Caco-2 (cell line): ENCODE data around the gene MAB21L1. TPM values are rescaled to one million over a fixed set of nuclear protein-coding genes. Genes with fewer than 3 reads are reported as not detected.

Experiments used
- BruUV-seq: library from RNA; stranded (reverse); fragments of 400-500 nt; replicated peaks from 2 replicates; lab custom pipeline; 2021; lab: Mats Ljungman, UMichigan
- CTCF ChIA-PET: fragments of 300-600 bp; sonication (Branson Sonifier 250); formaldehyde crosslinking; loops from one replicate; lab custom pipeline; 2022; ENCODE audit warnings: antibody characterized with exemption; lab: Charles Lee
- POLR2A ChIA-PET: fragments of 300-600 bp; sonication (Branson Sonifier 250); formaldehyde crosslinking; loops from one replicate; lab custom pipeline; 2022; ENCODE audit warnings: antibody characterized with exemption; lab: Charles Lee
- DNase-seq, 2 experiments: peaks; one replicate each; pipeline versions ENCODE4 v3.0.0 to v3.0.0-alpha.2; 2020 to 2022
- H3K27me3 ChIP-seq: replicated peaks from 2 replicates; pipeline ENCODE4 v1.6.0; 2011; ENCODE audit warnings: low read length; ENCODE audit not compliant: control insufficient read depth, insufficient read depth
- H3K36me3 ChIP-seq: 2 replicates; pipeline ENCODE4 v1.5.1; 2011; ENCODE audit warnings: low read length; ENCODE audit not compliant: control insufficient read depth, insufficient read depth
- H3K4me1 ChIP-seq: fragments of 250-450 bp; sonication (Bioruptor Pico); 2 replicates; pipeline ENCODE4 v1.5.1; 2020; ENCODE audit warnings: mild to moderate bottlenecking
- H3K4me3 ChIP-seq: 2 replicates; pipeline ENCODE4 v1.5.1; 2011; ENCODE audit warnings: low read depth, mild to moderate bottlenecking, control low read depth, low read length
- H3K9me3 ChIP-seq: fragments of 250-450 bp; sonication (Bioruptor Pico); 2 replicates; pipeline ENCODE4 v1.5.1; 2020; ENCODE audit warnings: mild to moderate bottlenecking, moderate library complexity
- H3K27ac Mint-ChIP-seq: one replicate; pipeline ENCODE4 v1.8.0; 2022; ENCODE audit warnings: mixed read lengths; ENCODE audit not compliant: unreplicated experiment
- H3K27me3 Mint-ChIP-seq: one replicate; pipeline ENCODE4 v1.8.0; 2022; ENCODE audit warnings: mixed read lengths; ENCODE audit not compliant: insufficient read depth, unreplicated experiment
- H3K36me3 Mint-ChIP-seq: one replicate; pipeline ENCODE4 v1.8.0; 2022; ENCODE audit warnings: mild to moderate bottlenecking, mixed read lengths; ENCODE audit not compliant: insufficient read depth, unreplicated experiment
- H3K4me1 Mint-ChIP-seq: one replicate; pipeline ENCODE4 v1.8.0; 2022; ENCODE audit warnings: low read depth, mixed read lengths; ENCODE audit not compliant: unreplicated experiment
- H3K4me3 Mint-ChIP-seq: one replicate; pipeline ENCODE4 v1.8.0; 2022; ENCODE audit warnings: mild to moderate bottlenecking, moderate library complexity, mixed read lengths; ENCODE audit not compliant: unreplicated experiment
- H3K9me3 Mint-ChIP-seq: one replicate; pipeline ENCODE4 v1.8.0; 2022; ENCODE audit warnings: mixed read lengths; ENCODE audit not compliant: unreplicated experiment
- CTCF ChIP-seq, 2 experiments: fragments of 200-600 bp in 1 of 2; IDR thresholded peaks; 1 replicate in 1 of 2; 2 replicates in 1 of 2; pipeline versions ENCODE4 v1.5.1 to v1.8.0; 2011 to 2022; ENCODE audit warnings: antibody characterized with exemption in 1 of 2, control low read depth in 1 of 2, inconsistent platforms in 1 of 2, low read depth in 1 of 2, low read length in 1 of 2, mild to moderate bottlenecking in 1 of 2, moderate library complexity in 1 of 2; ENCODE audit not compliant: insufficient read depth in 1 of 2, severe bottlenecking in 1 of 2, unreplicated experiment in 1 of 2
- intact Hi-C: fragments of 100-400 bp; cut with micrococcal nuclease; formaldehyde crosslinking; loops from one replicate; pipeline ENCODE4 v1.10.0; 2022; ENCODE audit not compliant: unreplicated experiment
- total RNA-seq: library from RNA; stranded (reverse); gene quantifications from 2 replicates; pipeline ENCODE4 v1.2.3, GENCODE V29; 2022

MAB21L1 gene
- total RNA-seq, 1 experiment from 2014 or later = not detected

GRCh38 chr13:35457258-35457657 lies 19.2 kb downstream of the MAB21L1 start:
- Mint-ChIP-seq H3K4me3 (no peak overlapping the region), H3K4me1 (no peaks in the 10 kb centered on the region), H3K27ac (no peak overlapping the region), H3K9me3 (no peaks in the 10 kb centered on the region), H3K27me3 (no peaks in the 10 kb centered on the region), H3K36me3 (no peaks in the 10 kb centered on the region)
- no peak for TF ChIP-seq CTCF (IDR thresholded peaks at IDR 0.05; ENCODE audit: insufficient read depth in 1 of 2, low read depth in 1 of 2, low read length in 1 of 2, severe bottlenecking in 1 of 2, unreplicated experiment in 1 of 2)
- Histone ChIP-seq H3K9me3 (no peaks in the 10 kb centered on the region), H3K27me3 (no peaks in the 10 kb centered on the region), H3K4me3 (no peak overlapping the region), H3K4me1 (no peaks in the 10 kb centered on the region), H3K36me3 (no peaks in the 10 kb centered on the region)
- DNase-seq = no peak
- intact Hi-C loops = no loop called here
- ChIA-PET CTCF (no interaction called here), POLR2A (no interaction called here)
- BruUV-seq = no TSS peak

GRCh38 chr13:35455022-35455421 lies 21.5 kb downstream of the MAB21L1 start:
- CTCF ChIA-PET = no interaction called here
- no peaks in the 10 kb centered on the region for H3K27me3 Mint-ChIP-seq
- H3K9me3 Mint-ChIP-seq = no peaks in the 10 kb centered on the region

GRCh38 chr13:35449821-35450220 lies 26.7 kb downstream of the MAB21L1 start:
- Mint-ChIP-seq H3K36me3 (no peaks in the 10 kb centered on the region), H3K4me3 (no peak overlapping the region), H3K27ac (no peak overlapping the region), H3K4me1 (no peaks in the 10 kb centered on the region), H3K27me3 (no peaks in the 10 kb centered on the region), H3K9me3 (no peaks in the 10 kb centered on the region)
- Histone ChIP-seq H3K4me1 (no peaks in the 10 kb centered on the region), H3K4me3 (no peak overlapping the region), H3K9me3 (no peaks in the 10 kb centered on the region), H3K36me3 (no peaks in the 10 kb centered on the region), H3K27me3 (no peaks in the 10 kb centered on the region)
- ChIA-PET POLR2A (no interaction called here), CTCF (no interaction called here)
- no peak for TF ChIP-seq CTCF (IDR thresholded peaks at IDR 0.05; ENCODE audit: insufficient read depth in 1 of 2, low read depth in 1 of 2, low read length in 1 of 2, severe bottlenecking in 1 of 2, unreplicated experiment in 1 of 2)
- intact Hi-C loops = no loop called here
- no TSS peak for BruUV-seq
- no peak for DNase-seq

More at GRCh38 chr13:35455022-35455421, 21.5 kb downstream of the MAB21L1 start:
- Histone ChIP-seq H3K4me3 (no peak overlapping the region), H3K9me3 (no peaks in the 10 kb centered on the region), H3K27me3 (no peaks in the 10 kb centered on the region), H3K36me3 (no peaks in the 10 kb centered on the region), H3K4me1 (no peaks in the 10 kb centered on the region)
- intact Hi-C loops = no loop called here
- DNase-seq = no peak
- no peaks in the 10 kb centered on the region for H3K4me1 Mint-ChIP-seq
- H3K4me3 Mint-ChIP-seq = no peak overlapping the region
- POLR2A ChIA-PET = no interaction called here
- no peaks in the 10 kb centered on the region for H3K36me3 Mint-ChIP-seq
- TF ChIP-seq CTCF (IDR thresholded peaks at IDR 0.05; ENCODE audit: insufficient read depth in 1 of 2, low read depth in 1 of 2, low read length in 1 of 2, severe bottlenecking in 1 of 2, unreplicated experiment in 1 of 2) = no peak
- BruUV-seq = no TSS peak
- H3K27ac Mint-ChIP-seq = no peak overlapping the region
